ENCODE results near the gene NTF3. TPM values are rescaled to one million over a fixed set of nuclear protein-coding genes. Genes with fewer than 3 reads are reported as not detected.

NTF3 gene
- total RNA-seq, 2 experiments from 2014 or later = not detected

DNA sequence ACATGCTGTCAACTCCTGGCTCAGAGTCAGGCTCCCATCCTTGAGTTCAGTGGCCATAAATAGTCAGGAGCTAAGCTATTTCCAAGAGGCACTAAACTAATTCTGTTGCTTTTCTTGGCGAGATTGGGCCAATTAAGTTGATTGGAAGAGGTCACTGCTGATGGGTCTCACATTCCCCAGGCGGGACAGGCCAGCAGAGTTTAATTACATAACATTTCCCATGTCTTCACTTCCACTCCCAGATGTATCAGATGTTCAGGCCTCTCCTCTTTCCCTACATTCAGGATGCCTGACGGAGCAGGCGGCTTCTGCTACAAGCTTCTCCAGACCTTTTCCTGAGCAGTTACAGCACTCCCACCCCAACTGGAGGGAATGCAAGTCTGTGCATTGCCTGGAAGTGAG, 5.3 kb downstream of the NTF3 start:
- Mint-ChIP-seq H3K27ac (no peak overlapping the region), H3K4me3 (no peak overlapping the region), H3K27me3 (peaks cover 12% of the 10 kb centered on the region), H3K9me3 (no peaks in the 10 kb centered on the region), H3K36me3 (no peaks in the 10 kb centered on the region), H3K4me1 (ENCODE audit: low read depth) (peaks cover 2% of the 10 kb centered on the region)
- intact Hi-C loops (cut with micrococcal nuclease) = no loop called here
- POLR2A ChIA-PET = no interaction called here
- CTCF ChIA-PET = no interaction called here
- DNase-seq = no peak

DNA sequence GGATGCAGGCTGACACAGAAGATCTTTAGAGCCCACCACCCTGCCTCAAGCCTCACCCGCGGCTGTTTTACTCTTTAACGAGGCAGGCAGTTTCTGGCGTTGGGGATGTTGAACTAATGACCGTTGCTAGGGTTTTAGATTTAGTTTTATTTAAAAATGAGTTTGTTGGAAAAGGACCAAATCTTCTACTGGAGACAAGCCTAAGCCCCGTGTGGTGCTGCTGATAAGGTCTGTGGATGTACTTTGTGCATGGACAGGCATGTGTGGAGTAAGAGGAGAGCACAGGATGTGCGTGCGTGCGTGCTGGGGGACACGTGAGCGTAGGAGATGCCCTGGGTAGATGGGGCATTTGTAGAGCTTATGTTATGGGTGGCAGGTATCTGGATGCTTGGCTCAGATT, 5.7 kb downstream of the NTF3 start:
- POLR2A ChIA-PET = no interaction called here
- H3K9me3 Mint-ChIP-seq = no peaks in the 10 kb centered on the region
- H3K36me3 Mint-ChIP-seq = no peaks in the 10 kb centered on the region
- intact Hi-C loops (cut with micrococcal nuclease) = no loop called here
- peaks cover 9% of the 10 kb centered on the region for H3K27me3 Mint-ChIP-seq
- no peak for DNase-seq
- CTCF ChIA-PET = no interaction called here
- H3K27ac Mint-ChIP-seq = no peak overlapping the region
- no peak overlapping the region for H3K4me3 Mint-ChIP-seq
- peaks cover under 1% of the 10 kb centered on the region for H3K4me1 Mint-ChIP-seq (ENCODE audit: low read depth)

DNA sequence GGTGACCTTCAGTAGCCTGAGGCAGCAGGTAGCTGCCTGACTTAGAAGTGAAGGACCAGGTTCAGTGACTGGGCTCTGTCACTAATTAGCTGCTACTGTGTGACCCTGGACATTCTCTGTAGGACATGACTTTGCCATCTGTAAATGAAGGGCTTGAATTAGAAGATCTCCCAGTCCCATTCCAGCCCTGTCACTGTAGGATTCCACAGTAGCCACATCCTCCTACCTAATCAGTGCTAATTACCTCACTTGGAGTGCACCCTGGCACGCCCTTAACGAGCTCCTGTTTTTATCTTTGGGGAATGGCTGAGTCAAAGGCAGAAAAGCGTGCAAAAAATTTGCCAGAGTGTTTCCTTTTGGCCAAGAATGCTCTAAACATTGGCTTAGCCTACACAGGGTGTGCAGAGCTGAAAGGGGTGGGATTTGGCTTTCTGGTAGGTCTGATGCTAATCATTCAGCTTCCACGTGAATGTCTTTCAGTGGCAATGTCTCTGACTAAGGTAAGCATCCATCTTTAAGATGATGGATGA, 6.8 kb downstream of the NTF3 start:
- CTCF ChIA-PET = no interaction called here
- Mint-ChIP-seq H3K27ac (no peak overlapping the region), H3K4me3 (no peak overlapping the region), H3K9me3 (no peaks in the 10 kb centered on the region), H3K36me3 (no peaks in the 10 kb centered on the region), H3K4me1 (ENCODE audit: low read depth) (no peaks in the 10 kb centered on the region), H3K27me3 (peaks cover 9% of the 10 kb centered on the region)
- no peak for DNase-seq
- intact Hi-C loops (cut with micrococcal nuclease) = no loop called here
- POLR2A ChIA-PET = no interaction called here

DNA sequence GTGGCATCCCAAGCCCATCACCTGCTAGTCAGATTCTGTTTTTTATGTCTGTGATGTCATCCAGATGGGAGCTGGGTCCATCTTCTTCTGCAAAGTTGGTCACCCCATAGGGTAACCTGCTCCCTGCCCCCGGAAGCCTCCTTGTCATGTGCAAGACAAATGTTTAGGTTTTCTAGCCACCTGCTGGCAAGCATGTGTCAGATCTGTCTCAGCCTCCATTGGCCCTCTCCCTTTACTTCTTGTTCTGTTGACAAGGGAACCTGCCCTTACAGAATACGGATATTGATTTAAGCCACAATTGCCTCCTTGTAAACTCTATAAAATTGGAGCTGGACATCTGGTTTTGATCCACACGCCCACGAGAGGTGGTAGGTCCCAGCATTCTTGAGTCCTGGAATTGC, 7.5 kb downstream of the NTF3 start:
- POLR2A ChIA-PET = no interaction called here
- Mint-ChIP-seq H3K27me3 (peaks cover 11% of the 10 kb centered on the region), H3K27ac (no peak overlapping the region), H3K4me1 (ENCODE audit: low read depth) (no peaks in the 10 kb centered on the region), H3K36me3 (no peaks in the 10 kb centered on the region), H3K9me3 (no peaks in the 10 kb centered on the region), H3K4me3 (no peak overlapping the region)
- DNase-seq = no peak
- CTCF ChIA-PET = no interaction called here
- intact Hi-C loops (cut with micrococcal nuclease) = no loop called here

DNA sequence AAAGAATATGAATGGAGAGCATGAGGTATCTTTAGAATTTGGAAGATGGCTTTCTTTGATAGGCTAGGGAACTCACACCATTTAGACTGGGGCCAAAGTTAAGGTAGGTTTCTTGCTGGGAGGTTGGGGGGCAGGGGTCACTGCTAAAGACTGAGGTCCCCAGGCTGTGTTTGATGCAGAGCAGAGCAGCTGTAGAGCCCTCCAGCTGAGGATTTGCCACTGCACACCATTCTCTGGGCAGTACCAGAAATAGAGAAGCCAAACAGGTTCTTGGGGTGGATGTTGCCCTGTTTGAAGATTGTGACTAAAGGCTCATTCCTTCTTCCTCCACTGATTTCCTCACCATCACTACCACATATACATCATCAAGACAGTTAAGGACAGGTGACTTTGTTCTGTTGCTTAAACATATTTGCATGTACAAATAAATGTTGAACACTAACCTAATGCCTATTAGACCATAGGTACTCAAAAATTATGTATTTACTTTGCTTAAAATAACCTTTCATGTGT, 7.9 kb downstream of the NTF3 start:
- intact Hi-C loops (cut with micrococcal nuclease) = no loop called here
- Mint-ChIP-seq H3K4me3 (no peak overlapping the region), H3K27ac (no peak overlapping the region), H3K9me3 (no peaks in the 10 kb centered on the region), H3K36me3 (no peaks in the 10 kb centered on the region), H3K4me1 (ENCODE audit: low read depth) (no peaks in the 10 kb centered on the region), H3K27me3 (peaks cover 11% of the 10 kb centered on the region)
- no peak for DNase-seq
- ChIA-PET POLR2A (no interaction called here), CTCF (no interaction called here)

DNA sequence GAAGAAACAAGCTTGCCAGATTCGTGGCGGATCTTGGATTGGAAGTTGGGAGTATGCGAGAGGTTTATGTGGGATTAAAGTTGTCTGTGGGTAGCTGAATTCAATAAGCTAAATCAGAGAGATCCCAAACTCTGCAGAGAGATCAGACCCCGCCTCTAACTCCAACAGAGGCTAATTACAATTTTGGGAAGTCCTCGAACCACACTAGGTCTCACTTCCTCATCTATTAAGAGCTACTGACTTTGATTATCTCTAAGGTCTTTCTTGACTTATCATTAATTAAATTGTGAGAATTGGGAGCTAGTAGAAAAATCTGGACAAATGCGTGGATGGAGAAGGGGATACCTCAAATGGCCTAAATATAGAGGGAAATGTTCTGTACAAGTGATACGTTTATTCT, 9.1 kb downstream of the NTF3 start:
- H3K4me1 Mint-ChIP-seq (ENCODE audit: low read depth) = no peaks in the 10 kb centered on the region
- H3K4me3 Mint-ChIP-seq = no peak overlapping the region
- no peak overlapping the region for H3K27ac Mint-ChIP-seq
- no peaks in the 10 kb centered on the region for H3K36me3 Mint-ChIP-seq
- POLR2A ChIA-PET = no interaction called here
- CTCF ChIA-PET = no interaction called here
- no peaks in the 10 kb centered on the region for H3K9me3 Mint-ChIP-seq
- H3K27me3 Mint-ChIP-seq = peaks cover 11% of the 10 kb centered on the region
- DNase-seq = no peak
- intact Hi-C loops (cut with micrococcal nuclease) = no loop called here

DNA sequence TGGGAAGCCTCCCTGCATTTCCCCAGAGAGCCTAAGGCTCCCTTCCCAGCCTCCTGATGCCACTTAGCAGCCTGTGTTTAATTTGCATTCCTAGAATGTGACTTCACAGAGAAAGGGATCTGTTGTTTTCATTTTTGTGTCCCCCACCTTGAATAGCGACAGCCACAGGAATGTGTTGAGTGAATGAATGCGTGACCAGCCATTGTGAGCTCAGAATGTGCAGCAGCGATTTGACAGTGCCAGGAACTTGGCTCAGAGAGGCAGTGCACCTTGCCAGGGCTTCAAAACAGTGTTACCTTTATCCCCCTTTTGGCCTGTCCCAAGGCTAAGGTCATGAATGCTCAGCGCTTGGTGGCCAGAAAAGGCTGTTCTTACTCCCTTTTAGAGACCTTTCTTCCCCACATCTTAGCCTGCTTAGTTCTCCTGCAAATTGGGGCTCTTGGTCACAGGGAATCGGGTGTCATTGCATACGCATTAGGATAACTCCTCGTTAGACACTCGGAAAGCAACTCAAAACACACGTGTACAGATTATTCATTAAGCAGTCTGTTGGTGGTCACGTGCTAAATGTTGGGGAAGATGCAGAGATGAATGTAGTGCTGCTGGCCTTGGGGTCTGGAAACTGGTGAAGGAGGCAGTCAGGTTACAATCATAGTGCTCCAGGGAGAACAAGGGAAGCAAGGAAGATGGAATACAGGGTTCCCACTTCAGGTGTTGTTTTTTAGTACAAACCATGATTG, 9.8 kb downstream of the NTF3 start:
- CTCF ChIA-PET = no interaction called here
- no peaks in the 10 kb centered on the region for H3K36me3 Mint-ChIP-seq
- no peaks in the 10 kb centered on the region for H3K9me3 Mint-ChIP-seq
- POLR2A ChIA-PET = no interaction called here
- H3K27me3 Mint-ChIP-seq = peaks cover 12% of the 10 kb centered on the region
- H3K4me3 Mint-ChIP-seq = no peak overlapping the region
- intact Hi-C loops (cut with micrococcal nuclease) = no loop called here
- H3K27ac Mint-ChIP-seq = no peak overlapping the region
- no peaks in the 10 kb centered on the region for H3K4me1 Mint-ChIP-seq (ENCODE audit: low read depth)
- no peak for DNase-seq

DNA sequence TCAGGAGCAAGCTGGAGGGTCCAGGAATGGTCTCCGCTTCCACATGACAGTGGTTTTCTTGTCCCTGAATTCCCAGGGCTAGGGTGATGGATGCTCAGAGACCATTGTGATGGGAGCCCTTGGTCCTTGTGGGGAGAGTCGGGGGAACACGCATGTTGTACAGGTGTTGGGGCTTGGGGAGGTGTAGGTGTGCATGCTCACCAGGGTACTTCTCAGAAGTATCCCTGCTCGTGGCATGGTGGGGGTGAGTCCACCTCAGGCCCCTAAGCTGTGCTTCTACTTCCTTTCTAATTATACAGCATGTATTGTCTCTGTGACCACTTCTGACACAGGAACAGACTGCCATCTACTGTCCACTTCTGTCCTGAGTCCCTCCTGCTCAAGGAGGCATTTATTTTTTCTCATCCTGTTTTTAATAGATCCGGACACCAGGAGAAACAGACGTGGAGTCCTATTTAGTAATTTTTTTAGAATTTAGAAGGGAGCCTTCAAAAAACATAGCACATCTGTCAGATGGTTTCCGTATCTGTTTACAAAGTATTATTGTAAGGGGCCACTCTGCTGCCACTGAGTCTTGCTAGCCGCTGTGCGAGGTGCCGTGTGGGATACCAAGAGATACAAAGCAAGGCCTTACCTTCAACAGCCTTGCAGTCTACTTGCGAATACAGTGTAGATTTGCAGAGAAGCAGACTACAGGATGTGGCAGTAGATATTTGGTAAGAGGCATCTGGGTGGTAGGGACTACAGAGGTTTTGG, 10.5 kb downstream of the NTF3 start:
- CTCF ChIA-PET = no interaction called here
- Mint-ChIP-seq H3K4me3 (no peak overlapping the region), H3K27ac (no peak overlapping the region), H3K4me1 (ENCODE audit: low read depth) (no peaks in the 10 kb centered on the region), H3K9me3 (no peaks in the 10 kb centered on the region), H3K27me3 (peaks cover 8% of the 10 kb centered on the region), H3K36me3 (no peaks in the 10 kb centered on the region)
- POLR2A ChIA-PET = no interaction called here
- intact Hi-C loops (cut with micrococcal nuclease) = no loop called here
- DNase-seq = no peak

DNA sequence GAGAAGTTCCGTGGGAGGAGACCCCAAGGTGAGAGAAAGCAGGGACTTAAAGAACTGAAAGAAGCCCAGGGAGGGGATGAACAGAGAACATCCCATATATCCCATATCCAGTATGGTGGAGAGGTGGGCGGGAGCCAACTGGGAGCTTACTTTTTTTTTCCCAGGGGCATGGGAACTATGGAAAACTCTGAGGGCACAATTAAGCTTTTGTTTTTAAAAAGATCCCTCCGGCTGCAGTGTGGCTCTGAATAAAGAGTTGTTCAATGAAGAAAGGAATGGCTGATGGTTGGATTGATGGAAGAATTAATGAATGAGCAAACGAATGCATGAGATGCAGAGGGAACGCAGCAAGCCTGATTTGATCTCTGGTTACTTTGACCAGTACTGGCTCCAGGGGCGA, 12.6 kb downstream of the NTF3 start:
- Mint-ChIP-seq H3K27ac (no peak overlapping the region), H3K4me3 (no peak overlapping the region), H3K36me3 (no peaks in the 10 kb centered on the region), H3K9me3 (no peaks in the 10 kb centered on the region), H3K27me3 (peaks cover 4% of the 10 kb centered on the region), H3K4me1 (ENCODE audit: low read depth) (no peaks in the 10 kb centered on the region)
- POLR2A ChIA-PET = no interaction called here
- CTCF ChIA-PET = no interaction called here
- DNase-seq = no peak
- intact Hi-C loops (cut with micrococcal nuclease) = no loop called here

DNA sequence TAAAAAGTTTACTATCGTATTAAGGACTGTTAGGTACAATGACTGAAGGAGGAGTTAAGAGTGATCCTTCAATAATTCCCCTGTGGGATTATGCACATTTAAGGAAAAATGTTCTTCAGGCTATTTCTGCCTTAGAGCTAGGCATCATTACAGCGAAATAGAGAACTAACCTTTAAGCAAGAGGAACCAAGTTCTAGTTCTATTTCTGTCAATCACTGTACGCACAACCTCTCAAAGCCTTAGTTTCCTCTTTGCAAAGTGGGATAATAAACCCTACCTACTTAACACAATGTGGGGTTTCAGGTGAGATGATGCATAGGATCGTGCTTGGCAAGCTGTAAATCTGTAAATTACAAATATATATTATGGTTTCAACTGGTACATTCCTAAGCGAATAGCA, 15.4 kb downstream of the NTF3 start:
- ChIA-PET POLR2A (no interaction called here), CTCF (no interaction called here)
- Mint-ChIP-seq H3K36me3 (no peaks in the 10 kb centered on the region), H3K9me3 (no peaks in the 10 kb centered on the region), H3K4me1 (ENCODE audit: low read depth) (no peaks in the 10 kb centered on the region), H3K27ac (no peak overlapping the region), H3K4me3 (no peak overlapping the region), H3K27me3 (peaks cover 5% of the 10 kb centered on the region)
- intact Hi-C loops (cut with micrococcal nuclease) = no loop called here
- no peak for DNase-seq

DNA sequence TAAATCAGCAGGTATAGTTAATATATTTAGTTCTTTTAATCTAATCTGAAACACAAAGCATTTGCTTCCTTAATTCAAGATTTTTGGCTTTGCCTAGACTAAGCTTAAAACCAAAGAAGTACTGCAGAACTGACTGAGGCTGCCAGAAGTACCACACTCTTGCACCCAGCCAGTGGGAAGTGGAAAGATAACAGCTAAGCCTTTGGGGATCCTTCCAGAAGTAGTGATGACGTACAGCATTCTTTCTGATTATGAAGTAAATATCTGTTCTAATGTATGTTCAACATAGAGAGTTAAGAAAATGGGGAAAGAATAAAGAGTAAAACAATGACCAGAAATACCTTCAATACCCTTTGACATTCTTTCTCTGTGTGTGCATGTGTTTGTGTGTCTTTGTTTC, 19.3 kb downstream of the NTF3 start:
- H3K9me3 Mint-ChIP-seq = no peaks in the 10 kb centered on the region
- DNase-seq = no peak
- peaks cover 3% of the 10 kb centered on the region for H3K27me3 Mint-ChIP-seq
- no peak overlapping the region for H3K4me3 Mint-ChIP-seq
- no peaks in the 10 kb centered on the region for H3K4me1 Mint-ChIP-seq (ENCODE audit: low read depth)
- intact Hi-C loops (cut with micrococcal nuclease) = no loop called here
- H3K27ac Mint-ChIP-seq = no peak overlapping the region
- H3K36me3 Mint-ChIP-seq = no peaks in the 10 kb centered on the region
- ChIA-PET POLR2A (no interaction called here), CTCF (no interaction called here)

DNA sequence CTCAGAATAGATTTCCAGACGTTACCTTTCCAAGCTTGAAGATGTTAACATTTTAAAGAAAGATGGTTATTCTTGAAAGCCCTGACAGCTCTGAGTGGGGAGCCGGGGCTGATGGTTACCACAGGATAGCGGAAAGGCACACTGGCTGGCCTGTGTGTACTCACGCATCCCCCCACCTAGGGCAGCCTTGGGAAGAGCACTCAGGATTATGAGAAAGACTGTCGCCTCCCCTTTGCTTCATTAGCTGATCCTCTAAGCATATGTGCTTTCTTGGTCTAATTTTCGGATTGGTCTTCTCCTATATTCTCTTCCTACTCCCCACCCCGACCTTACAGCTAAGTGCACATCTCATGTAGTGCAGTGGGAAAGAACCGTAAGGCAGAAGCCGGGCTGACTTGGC, 20.7 kb downstream of the NTF3 start:
- intact Hi-C loops (cut with micrococcal nuclease) = no loop called here
- no peaks in the 10 kb centered on the region for H3K4me1 Mint-ChIP-seq (ENCODE audit: low read depth)
- H3K4me3 Mint-ChIP-seq = no peak overlapping the region
- CTCF ChIA-PET = no interaction called here
- POLR2A ChIA-PET = no interaction called here
- H3K9me3 Mint-ChIP-seq = no peaks in the 10 kb centered on the region
- no peaks in the 10 kb centered on the region for H3K36me3 Mint-ChIP-seq
- peaks cover 1% of the 10 kb centered on the region for H3K27me3 Mint-ChIP-seq
- H3K27ac Mint-ChIP-seq = no peak overlapping the region
- DNase-seq = no peak

DNA sequence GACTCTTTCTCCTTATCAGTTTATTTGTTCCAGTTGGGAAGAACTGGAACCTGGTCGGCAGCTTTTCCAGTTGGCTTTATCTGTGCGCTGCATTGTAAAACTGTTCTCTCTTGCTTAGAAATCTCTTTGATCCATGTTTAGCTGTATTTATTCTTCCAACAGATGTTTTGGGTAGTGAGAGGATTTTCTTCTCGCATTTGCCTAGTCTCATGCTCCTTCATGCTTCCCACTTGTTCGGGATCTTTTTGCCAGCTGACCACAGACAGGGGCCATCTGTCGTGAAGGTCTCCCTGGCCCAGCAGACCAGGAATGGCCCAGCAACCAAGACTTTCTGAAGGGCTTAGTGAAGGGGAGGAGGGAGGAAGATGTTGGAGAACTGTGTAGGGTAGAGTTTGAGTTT, 21.6 kb downstream of the NTF3 start:
- Mint-ChIP-seq H3K27me3 (peaks cover 1% of the 10 kb centered on the region), H3K9me3 (no peaks in the 10 kb centered on the region), H3K4me1 (ENCODE audit: low read depth) (no peaks in the 10 kb centered on the region), H3K27ac (no peak overlapping the region), H3K36me3 (no peaks in the 10 kb centered on the region), H3K4me3 (no peak overlapping the region)
- POLR2A ChIA-PET = no interaction called here
- intact Hi-C loops (cut with micrococcal nuclease) = no loop called here
- no peak for DNase-seq
- CTCF ChIA-PET = no interaction called here
